ENCODE measurements around the gene TOP1.

TOP1 gene

GRCh38 chr20:41161886-41162285 is 133.3 kb downstream of the TOP1 start:
- TF ChIP-seq CTCF (IDR thresholded peaks at IDR 0.05; ENCODE audit: low read depth, low read length, poor library complexity, severe bottlenecking) (no peak), EZH2phosphoT487 (IDR thresholded peaks at IDR 0.05; ENCODE audit: borderline replicate concordance, low read length) (no peak)
- Histone ChIP-seq H3K36me3 (ENCODE audit: control insufficient read depth, low read length) (peaks cover 62% of the 10 kb centered on the region), H3K9me2 (replicated peaks; ENCODE audit: control insufficient read depth, low read length) (no peaks in the 10 kb centered on the region), H3K27ac (ENCODE audit: low read depth, low read length) (no peak overlapping the region), H3K4me2 (ENCODE audit: low read length) (no peak overlapping the region), H3K9me3 (ENCODE audit: control insufficient read depth, insufficient read depth, low read length) (no peaks in the 10 kb centered on the region), H3K79me2 (ENCODE audit: control insufficient read depth, low read length) (peaks cover 26% of the 10 kb centered on the region), H3K27me3 (ENCODE audit: control insufficient read depth, low read length) (no peaks in the 10 kb centered on the region), H3F3A (ENCODE audit: control insufficient read depth, insufficient read depth) (no peaks in the 10 kb centered on the region), H3K4me1 (ENCODE audit: control insufficient read depth, low read length) (peaks cover 14% of the 10 kb centered on the region), H3K4me3 (ENCODE audit: low read length) (no peak overlapping the region), H4K20me1 (ENCODE audit: control insufficient read depth, insufficient read depth, low read depth, low read length) (no peaks in the 10 kb centered on the region)

- peaks cover 65% of the 10 kb centered on the region for H3K36me3 ChIP-seq (ENCODE audit: control insufficient read depth, low read length)
- TF ChIP-seq EZH2phosphoT487 (IDR thresholded peaks at IDR 0.05; ENCODE audit: borderline replicate concordance, low read length) = no peak
- TF ChIP-seq CTCF (IDR thresholded peaks at IDR 0.05; ENCODE audit: low read depth, low read length, poor library complexity, severe bottlenecking) = no peak
- no peaks in the 10 kb centered on the region for H3K9me2 ChIP-seq (replicated peaks; ENCODE audit: control insufficient read depth, low read length)
- H3K4me2 ChIP-seq (ENCODE audit: low read length) = no peak overlapping the region
- H3K9me3 ChIP-seq (ENCODE audit: control insufficient read depth, insufficient read depth, low read length) = no peaks in the 10 kb centered on the region
- H3K27ac ChIP-seq (ENCODE audit: low read depth, low read length) = no peak overlapping the region
- peaks cover 21% of the 10 kb centered on the region for H3K79me2 ChIP-seq (ENCODE audit: control insufficient read depth, low read length)
- H3F3A ChIP-seq (ENCODE audit: control insufficient read depth, insufficient read depth) = no peaks in the 10 kb centered on the region
- H3K4me3 ChIP-seq (ENCODE audit: low read length) = no peak overlapping the region
- no peaks in the 10 kb centered on the region for H3K27me3 ChIP-seq (ENCODE audit: control insufficient read depth, low read length)
- H4K20me1 ChIP-seq (ENCODE audit: control insufficient read depth, insufficient read depth, low read depth, low read length) = no peaks in the 10 kb centered on the region
- H3K4me1 ChIP-seq (ENCODE audit: control insufficient read depth, low read length) = peaks cover 9% of the 10 kb centered on the region
Measured at GRCh38 chr20:41162396-41162795, 133.8 kb downstream of the TOP1 start.

- no peak overlapping the region for H3K4me2 ChIP-seq (ENCODE audit: low read length)
- H3K9me3 ChIP-seq (ENCODE audit: control insufficient read depth, insufficient read depth, low read length) = no peaks in the 10 kb centered on the region
- H3K9me2 ChIP-seq (replicated peaks; ENCODE audit: control insufficient read depth, low read length) = no peaks in the 10 kb centered on the region
- peaks cover 73% of the 10 kb centered on the region for H3K36me3 ChIP-seq (ENCODE audit: control insufficient read depth, low read length)
- TF ChIP-seq EZH2phosphoT487 (IDR thresholded peaks at IDR 0.05; ENCODE audit: borderline replicate concordance, low read length) = no peak
- TF ChIP-seq CTCF (IDR thresholded peaks at IDR 0.05; ENCODE audit: low read depth, low read length, poor library complexity, severe bottlenecking) = no peak
- peaks cover 7% of the 10 kb centered on the region for H3K79me2 ChIP-seq (ENCODE audit: control insufficient read depth, low read length)
- no peaks in the 10 kb centered on the region for H3K4me1 ChIP-seq (ENCODE audit: control insufficient read depth, low read length)
- no peaks in the 10 kb centered on the region for H3K27me3 ChIP-seq (ENCODE audit: control insufficient read depth, low read length)
- H3K4me3 ChIP-seq (ENCODE audit: low read length) = no peak overlapping the region
- H3F3A ChIP-seq (ENCODE audit: control insufficient read depth, insufficient read depth) = no peaks in the 10 kb centered on the region
- no peak overlapping the region for H3K27ac ChIP-seq (ENCODE audit: low read depth, low read length)
- no peaks in the 10 kb centered on the region for H4K20me1 ChIP-seq (ENCODE audit: control insufficient read depth, insufficient read depth, low read depth, low read length)
Measured at GRCh38 chr20:41163821-41164220, 135.2 kb downstream of the TOP1 start.
